Frontal cortex (tissue), 4 donors: ENCODE measurements around the gene FOXJ2. TPM values are rescaled to one million over a fixed set of nuclear protein-coding genes. Genes with fewer than 3 reads are reported as not detected.

Source experiments
- DNase-seq, 2 donors: peaks; one replicate each; pipeline ENCODE4 v3.0.0; 2012; ENCODE audit warnings: low spot score in 2 of 2
- FAIRE-seq: peaks from 2 replicates; lab custom pipeline; 2012; peaks lifted over from hg19 to GRCh38; lab: Jason Lieb, UNC
- total RNA-seq: library from RNA; depleted of rRNA; stranded (reverse); fragments of >200 nt; gene quantifications from one replicate; pipeline ENCODE4 v1.2.3, GENCODE V29; 2014
- donor health status: control.
- donor health status: control.
- donor health status: control.

The FOXJ2 gene
- total RNA-seq, 1 donor from 2014 or later = 6.1 TPM

- DNase-seq (no peak), FAIRE-seq (no peak)
Measured at GRCh38 chr12:8096281-8096915, 63.9 kb downstream of the FOXJ2 start.

- FAIRE-seq (no peak), DNase-seq (no peak)
Measured at GRCh38 chr12:8099235-8099634, 66.7 kb downstream of the FOXJ2 start.

Other genes starting within 250 kb of the FOXJ2 start
- not detected for gene NANOG, start 243.3 kb upstream of the FOXJ2 start, total RNA-seq
- under 0.01 TPM for gene SLC2A14, start 159.8 kb upstream of the FOXJ2 start, total RNA-seq
- gene SLC2A3, start 96.5 kb upstream of the FOXJ2 start, total RNA-seq = 50.5 TPM
- gene C3AR1, start 33.6 kb downstream of the FOXJ2 start, total RNA-seq = 1.6 TPM
- 198 TPM for gene NECAP1, start 49.6 kb downstream of the FOXJ2 start, total RNA-seq
- gene CLEC4A, start 90.9 kb downstream of the FOXJ2 start, total RNA-seq = 1.2 TPM
- gene ZNF705A, start 124.3 kb downstream of the FOXJ2 start, total RNA-seq = not detected
- 0.41 TPM for gene FAM90A1, start 194.9 kb downstream of the FOXJ2 start, total RNA-seq